Esophagus squamous epithelium (tissue), 4 donors: ENCODE measurements around the gene LRRC43.

Experiments
- POLR2A ChIP-seq, 4 donors: fragments of 450-650 bp; IDR thresholded peaks; one replicate each; pipeline ENCODE4 v1.6.1; 2017; ENCODE audit warnings: antibody characterized with exemption in 4 of 4, mild to moderate bottlenecking in 4 of 4, moderate library complexity in 3 of 4
- TF ChIP-seq, protein P1 (sequence below), 6 experiments: fragments of 450-650 bp in 4 of 6; fragments of 200-600 bp in 2 of 6; sonication (generic) in 2 of 6; IDR thresholded peaks; one replicate each; pipeline ENCODE4 v1.5.1; 2016 to 2019; ENCODE audit warnings: antibody characterized with exemption in 6 of 6, mild to moderate bottlenecking in 4 of 6, moderate library complexity in 4 of 6

DNA sequence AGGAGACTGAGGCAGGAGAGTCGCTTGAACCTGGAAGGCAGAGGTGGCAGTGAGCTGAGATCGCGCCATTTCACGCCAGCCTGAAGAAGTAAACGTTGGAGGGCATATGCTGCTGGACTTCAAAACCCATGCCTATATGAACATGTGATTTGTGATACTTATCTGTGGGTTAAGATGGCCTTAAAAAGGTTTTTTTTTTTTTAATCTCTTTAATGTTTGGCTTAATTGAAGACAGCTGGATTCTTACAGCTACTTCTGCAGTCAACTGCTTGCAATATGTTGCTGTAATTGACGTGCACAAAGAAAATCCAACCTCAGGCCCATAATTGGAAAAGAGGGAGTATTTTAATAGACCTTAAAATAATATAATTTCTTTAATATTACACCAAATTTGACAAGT is 19.1 kb downstream of the LRRC43 start:
- TF ChIP-seq, protein P1, sequence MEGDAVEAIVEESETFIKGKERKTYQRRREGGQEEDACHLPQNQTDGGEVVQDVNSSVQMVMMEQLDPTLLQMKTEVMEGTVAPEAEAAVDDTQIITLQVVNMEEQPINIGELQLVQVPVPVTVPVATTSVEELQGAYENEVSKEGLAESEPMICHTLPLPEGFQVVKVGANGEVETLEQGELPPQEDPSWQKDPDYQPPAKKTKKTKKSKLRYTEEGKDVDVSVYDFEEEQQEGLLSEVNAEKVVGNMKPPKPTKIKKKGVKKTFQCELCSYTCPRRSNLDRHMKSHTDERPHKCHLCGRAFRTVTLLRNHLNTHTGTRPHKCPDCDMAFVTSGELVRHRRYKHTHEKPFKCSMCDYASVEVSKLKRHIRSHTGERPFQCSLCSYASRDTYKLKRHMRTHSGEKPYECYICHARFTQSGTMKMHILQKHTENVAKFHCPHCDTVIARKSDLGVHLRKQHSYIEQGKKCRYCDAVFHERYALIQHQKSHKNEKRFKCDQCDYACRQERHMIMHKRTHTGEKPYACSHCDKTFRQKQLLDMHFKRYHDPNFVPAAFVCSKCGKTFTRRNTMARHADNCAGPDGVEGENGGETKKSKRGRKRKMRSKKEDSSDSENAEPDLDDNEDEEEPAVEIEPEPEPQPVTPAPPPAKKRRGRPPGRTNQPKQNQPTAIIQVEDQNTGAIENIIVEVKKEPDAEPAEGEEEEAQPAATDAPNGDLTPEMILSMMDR (IDR thresholded peaks at IDR 0.05), result no peak
- TF ChIP-seq POLR2A (IDR thresholded peaks at IDR 0.05), result no peak
